ENCODE data around the gene MYL2. TPM values are rescaled to one million over a fixed set of nuclear protein-coding genes. Genes with fewer than 3 reads are reported as not detected.

The MYL2 gene, protein sequence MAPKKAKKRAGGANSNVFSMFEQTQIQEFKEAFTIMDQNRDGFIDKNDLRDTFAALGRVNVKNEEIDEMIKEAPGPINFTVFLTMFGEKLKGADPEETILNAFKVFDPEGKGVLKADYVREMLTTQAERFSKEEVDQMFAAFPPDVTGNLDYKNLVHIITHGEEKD
- not detected in 2 replicates for total RNA-seq

DNA sequence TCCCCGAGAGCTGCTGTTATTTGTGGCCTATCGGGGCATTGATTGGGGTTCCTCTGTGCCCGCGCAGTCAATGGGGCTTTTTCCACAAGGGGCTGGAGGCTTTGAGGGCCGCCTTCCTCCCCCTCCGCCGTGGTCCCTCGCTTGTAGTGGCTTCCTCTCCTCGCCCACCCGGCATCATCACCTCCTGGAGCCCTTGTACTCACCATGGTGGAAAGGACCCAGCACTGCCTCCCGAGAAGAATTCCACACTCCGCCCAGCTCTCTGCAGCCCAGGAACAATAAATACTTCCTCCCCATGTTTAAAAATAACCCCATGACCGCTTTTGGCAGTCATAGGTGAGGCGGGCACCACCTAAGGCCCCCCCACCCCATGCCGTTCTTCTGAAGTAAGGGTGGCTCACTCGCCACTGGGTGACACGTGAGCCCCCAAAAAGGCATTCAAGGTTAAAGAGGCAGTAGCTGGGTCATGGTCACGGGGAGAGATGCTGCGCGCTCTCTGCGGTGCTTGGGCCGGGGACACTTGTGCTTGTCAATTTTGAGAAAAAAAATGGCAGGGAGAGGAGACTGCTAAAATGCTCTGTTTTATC, at the start of gene MYL2:
MYL2 (minus strand) TSS at position 256 of the 587 bp plus-strand sequence; CDS start at position 206, 50 bp downstream.

Other genes starting within 250 kb of the MYL2 start
- 0.78 and 1.3 TPM in 2 replicates for gene HVCN1, start 231.5 kb downstream of the MYL2 start, total RNA-seq
- 88.0 and 111 TPM in 2 replicates for gene PPP1CC, start 177.7 kb downstream of the MYL2 start, total RNA-seq
- not detected in 2 replicates for gene CCDC63, start 73.6 kb downstream of the MYL2 start, total RNA-seq
- gene CUX2, start 113.6 kb upstream of the MYL2 start, total RNA-seq: 4.3 and 4.9 TPM in 2 replicates